Activated naive CD4-positive, alpha-beta T cell treated with anti-CD3 and anti-CD28 coated beads, Interleukin-2, amount 10 ng/mL, durations not matched to agents 7 days and 5 days (primary cell): Measurements from ENCODE around the gene KIFC1.
"Not testable (repeated sequence)": the region's sequence is repeated elsewhere in the genome, so short reads cannot be mapped to it uniquely, and the experiment has no call there.

Source experiments
- CTCF ChIA-PET: fragments of 350-600 bp; sonication (Branson Sonifier 250); formaldehyde crosslinking; loops from one replicate; lab custom pipeline; 2021; ENCODE audit warnings: antibody characterized with exemption; lab: Charles Lee
- DNase-seq: peaks from one replicate; pipeline ENCODE4 v3.0.0-alpha.2; 2020
- H3K27ac Mint-ChIP-seq: one replicate; pipeline ENCODE4 v1.8.0; 2021; ENCODE audit warnings: mild to moderate bottlenecking, moderate library complexity, mixed read lengths
- H3K27me3 Mint-ChIP-seq: one replicate; pipeline ENCODE4 v1.8.0; 2021; ENCODE audit warnings: mild to moderate bottlenecking, mixed read lengths
- H3K36me3 Mint-ChIP-seq: one replicate; pipeline ENCODE4 v1.8.0; 2021; ENCODE audit warnings: mixed read lengths
- H3K4me1 Mint-ChIP-seq: one replicate; pipeline ENCODE4 v1.8.0; 2021; ENCODE audit warnings: mixed read lengths
- H3K4me3 Mint-ChIP-seq: one replicate; pipeline ENCODE4 v1.8.0; 2021; ENCODE audit warnings: mild to moderate bottlenecking, moderate library complexity, mixed read lengths
- H3K9me3 Mint-ChIP-seq: one replicate; pipeline ENCODE4 v1.8.0; 2021; ENCODE audit warnings: mixed read lengths

KIFC1 gene

DNA sequence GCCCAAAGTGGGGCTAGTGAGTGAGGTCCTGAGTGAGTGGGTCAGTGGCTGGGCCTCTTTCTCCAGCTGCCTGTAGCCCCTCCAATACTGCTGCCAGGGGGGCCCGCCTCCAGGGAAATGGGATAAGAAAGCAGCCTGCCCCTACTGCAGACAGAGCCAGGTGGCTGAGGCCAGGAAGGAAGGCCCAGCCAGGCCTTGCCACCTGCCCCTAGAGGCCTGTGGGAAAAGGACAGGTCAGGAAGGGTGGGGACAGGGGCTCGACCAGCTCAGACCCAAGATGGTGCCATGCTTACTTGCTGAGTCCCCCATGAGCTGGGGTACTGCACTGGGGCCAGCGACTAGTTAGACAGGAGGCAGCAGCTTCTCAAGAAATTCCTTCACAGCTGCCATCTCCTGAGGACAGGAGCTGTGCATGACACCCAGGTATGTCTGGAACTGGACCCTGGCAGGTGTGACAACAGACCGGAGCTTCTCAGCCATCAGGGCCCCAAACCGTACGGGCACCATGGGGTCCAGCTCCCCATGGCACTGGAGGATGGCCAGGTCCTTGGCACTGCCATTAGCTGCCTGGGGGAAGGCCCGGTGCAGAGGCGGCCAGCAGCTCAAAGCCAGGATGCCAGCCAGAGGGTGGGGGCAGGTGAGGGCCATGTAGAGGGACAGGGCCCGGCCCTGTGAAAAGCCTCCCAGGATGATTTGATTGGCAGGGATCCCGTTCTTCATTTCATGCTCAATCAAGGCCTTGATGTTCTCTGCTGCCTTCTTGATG, 26.2 kb upstream of the KIFC1 start:
- H3K4me1 Mint-ChIP-seq, H3K4me3 Mint-ChIP-seq, CTCF ChIA-PET, DNase-seq, H3K9me3 Mint-ChIP-seq, H3K36me3 Mint-ChIP-seq, H3K27ac Mint-ChIP-seq: not testable (repeated sequence)
- peaks cover 13% of the 10 kb centered on the region for H3K27me3 Mint-ChIP-seq

GRCh38 chr6:33367009-33367714, 24.5 kb upstream of the KIFC1 start:
- DNase-seq, result no peak
- no peaks in the 10 kb centered on the region for H3K36me3 Mint-ChIP-seq
- CTCF ChIA-PET, result no interaction called here
- no peak overlapping the region for H3K27ac Mint-ChIP-seq
- no peaks in the 10 kb centered on the region for H3K9me3 Mint-ChIP-seq
- H3K4me1 Mint-ChIP-seq, result peaks cover 3% of the 10 kb centered on the region
- no peak overlapping the region for H3K4me3 Mint-ChIP-seq
- peaks cover 6% of the 10 kb centered on the region for H3K27me3 Mint-ChIP-seq

DNA sequence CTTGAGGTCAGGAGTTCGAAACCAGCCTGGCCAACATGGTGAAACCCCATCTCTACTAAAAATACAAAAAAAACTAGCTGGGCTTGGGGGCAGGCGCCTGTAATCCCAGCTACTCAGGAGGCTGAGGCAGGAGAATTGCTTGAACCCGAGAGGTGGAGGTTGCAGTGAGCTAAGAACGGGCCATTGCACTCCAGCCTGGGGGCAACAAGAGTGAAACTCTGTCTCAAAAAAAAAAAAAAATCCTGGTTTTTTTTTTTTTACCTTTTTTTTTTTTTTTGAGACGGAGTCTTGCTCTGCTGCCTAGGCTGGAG, 24.0 kb upstream of the KIFC1 start:
- H3K9me3 Mint-ChIP-seq, H3K27ac Mint-ChIP-seq, H3K27me3 Mint-ChIP-seq, CTCF ChIA-PET, H3K4me3 Mint-ChIP-seq, DNase-seq, H3K4me1 Mint-ChIP-seq, H3K36me3 Mint-ChIP-seq: not testable (repeated sequence)

DNA sequence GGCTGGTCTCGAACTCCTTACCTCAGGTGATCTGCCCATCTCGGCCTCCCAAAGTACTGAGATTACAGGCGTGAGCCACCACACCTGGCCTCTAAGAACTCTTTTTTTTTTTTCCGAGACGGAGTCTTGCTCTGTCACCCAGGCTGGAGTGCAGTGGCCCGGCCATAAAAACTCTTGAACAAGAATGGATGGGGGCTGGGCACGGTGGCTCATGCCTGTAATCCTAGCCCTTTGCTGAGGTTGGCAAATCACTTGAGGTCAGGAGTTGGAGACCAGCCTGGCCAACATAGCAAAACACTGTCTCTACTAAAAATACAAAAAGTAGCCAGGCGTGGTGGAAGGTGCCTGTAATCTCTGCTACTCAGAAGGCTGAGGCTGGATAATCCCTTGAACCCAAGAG, 19.7 kb upstream of the KIFC1 start:
- H3K27me3 Mint-ChIP-seq, H3K27ac Mint-ChIP-seq, H3K4me3 Mint-ChIP-seq, H3K36me3 Mint-ChIP-seq, DNase-seq, H3K9me3 Mint-ChIP-seq, CTCF ChIA-PET: not testable (repeated sequence)
- H3K4me1 Mint-ChIP-seq, result peaks cover 22% of the 10 kb centered on the region

GRCh38 chr6:33372526-33373123, 19.0 kb upstream of the KIFC1 start:
- Mint-ChIP-seq H3K36me3 (no peaks in the 10 kb centered on the region), H3K27me3 (peaks cover 11% of the 10 kb centered on the region), H3K4me1 (peaks cover 22% of the 10 kb centered on the region), H3K4me3 (no peak overlapping the region), H3K9me3 (no peaks in the 10 kb centered on the region), H3K27ac (no peak overlapping the region)
- DNase-seq, result no peak
- CTCF ChIA-PET, result no interaction called here

GRCh38 chr6:33373960-33374910, 17.4 kb upstream of the KIFC1 start:
- peaks cover 22% of the 10 kb centered on the region for H3K4me1 Mint-ChIP-seq
- H3K36me3 Mint-ChIP-seq, result no peaks in the 10 kb centered on the region
- CTCF ChIA-PET, result interaction anchor here (0.6 to 1.5 kb wide), 3 partner anchors 17 to 53 kb away, joined by 3 to 6 read pairs (median 3); no protein-coding TSS in a partner anchor
- no peak for DNase-seq
- no peak overlapping the region for H3K27ac Mint-ChIP-seq
- H3K9me3 Mint-ChIP-seq, result no peaks in the 10 kb centered on the region
- peaks cover 13% of the 10 kb centered on the region for H3K27me3 Mint-ChIP-seq
- H3K4me3 Mint-ChIP-seq, result no peak overlapping the region

GRCh38 chr6:33375143-33375671, 16.4 kb upstream of the KIFC1 start:
- CTCF ChIA-PET, result interaction anchor here (0.6 to 1.5 kb wide), 3 partner anchors 16 to 52 kb away, joined by 3 to 6 read pairs (median 3); no protein-coding TSS in a partner anchor

GRCh38 chr6:33377171-33377570, 14.5 kb upstream of the KIFC1 start:
- Mint-ChIP-seq H3K9me3 (no peaks in the 10 kb centered on the region), H3K36me3 (no peaks in the 10 kb centered on the region), H3K27me3 (peaks cover 26% of the 10 kb centered on the region), H3K27ac (no peak overlapping the region), H3K4me3 (no peak overlapping the region), H3K4me1 (peaks cover 22% of the 10 kb centered on the region)
- no peak for DNase-seq
- CTCF ChIA-PET, result no interaction called here

More at GRCh38 chr6:33375143-33375671, 16.4 kb upstream of the KIFC1 start:
- Mint-ChIP-seq H3K27me3 (peaks cover 15% of the 10 kb centered on the region), H3K4me1 (peaks cover 22% of the 10 kb centered on the region), H3K36me3 (no peaks in the 10 kb centered on the region), H3K9me3 (no peaks in the 10 kb centered on the region), H3K4me3 (no peak overlapping the region), H3K27ac (no peak overlapping the region)
- no peak for DNase-seq

- not testable (repeated sequence) for H3K36me3 Mint-ChIP-seq, H3K9me3 Mint-ChIP-seq, DNase-seq, H3K27ac Mint-ChIP-seq, H3K4me3 Mint-ChIP-seq
- Mint-ChIP-seq H3K27me3 (peaks cover 46% of the 10 kb centered on the region), H3K4me1 (peaks cover 17% of the 10 kb centered on the region)
- CTCF ChIA-PET, result interaction anchor here (1.1 kb wide), 1 partner anchor 34 kb away, joined by 3 read pairs; no protein-coding TSS in a partner anchor
Observed at GRCh38 chr6:33379184-33379583, 12.4 kb upstream of the KIFC1 start.

- Mint-ChIP-seq H3K9me3 (no peaks in the 10 kb centered on the region), H3K4me1 (peaks cover 9% of the 10 kb centered on the region), H3K4me3 (no peak overlapping the region), H3K27me3 (peaks cover 49% of the 10 kb centered on the region), H3K27ac (no peak overlapping the region), H3K36me3 (no peaks in the 10 kb centered on the region)
- no peak for DNase-seq
- CTCF ChIA-PET, result interaction anchor here (1.7 kb wide), 1 partner anchor 10 kb away, joined by 6 read pairs; no protein-coding TSS in a partner anchor
Observed at GRCh38 chr6:33380272-33380981, 11.2 kb upstream of the KIFC1 start.

- no peak overlapping the region for H3K27ac Mint-ChIP-seq
- H3K4me1 Mint-ChIP-seq, result peaks cover 3% of the 10 kb centered on the region
- H3K4me3 Mint-ChIP-seq, result no peak overlapping the region
- peaks cover 41% of the 10 kb centered on the region for H3K27me3 Mint-ChIP-seq
- H3K9me3 Mint-ChIP-seq, result no peaks in the 10 kb centered on the region
- no peaks in the 10 kb centered on the region for H3K36me3 Mint-ChIP-seq
- CTCF ChIA-PET, result no interaction called here
- DNase-seq, result no peak
Observed at GRCh38 chr6:33383427-33384185, 8.0 kb upstream of the KIFC1 start.

GRCh38 chr6:33384581-33385020, 7.0 kb upstream of the KIFC1 start:
- CTCF ChIA-PET, result no interaction called here

More at GRCh38 chr6:33384581-33385020, 7.0 kb upstream of the KIFC1 start:
- H3K4me3 Mint-ChIP-seq, result no peak overlapping the region
- H3K36me3 Mint-ChIP-seq, result no peaks in the 10 kb centered on the region
- no peak overlapping the region for H3K27ac Mint-ChIP-seq
- H3K4me1 Mint-ChIP-seq, result peaks cover 3% of the 10 kb centered on the region
- no peak for DNase-seq
- H3K27me3 Mint-ChIP-seq, result peaks cover 36% of the 10 kb centered on the region
- no peaks in the 10 kb centered on the region for H3K9me3 Mint-ChIP-seq
